ENCODE measurements around the gene FOXL3.

DNA sequence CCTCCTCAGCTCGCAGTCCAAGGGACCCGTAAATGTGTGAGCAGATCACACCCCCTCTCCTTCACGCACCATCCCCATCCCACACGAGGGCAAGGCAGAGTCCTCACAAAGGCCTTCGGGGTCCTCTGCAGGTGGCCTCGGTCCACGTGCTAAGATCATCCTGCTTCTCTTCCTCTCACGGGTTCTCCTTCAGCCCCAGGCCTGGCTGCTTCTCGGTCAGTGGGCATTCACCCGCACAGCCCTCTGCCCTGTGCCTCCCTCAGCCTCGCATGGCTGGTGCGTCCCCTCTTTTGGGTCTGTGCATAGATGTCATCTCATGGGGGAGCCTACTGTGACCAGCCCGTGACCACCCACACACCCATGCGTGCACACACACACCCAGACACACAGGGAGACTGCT lies 17.3 kb upstream of the FOXL3 start:
- TF ChIP-seq, protein P1, sequence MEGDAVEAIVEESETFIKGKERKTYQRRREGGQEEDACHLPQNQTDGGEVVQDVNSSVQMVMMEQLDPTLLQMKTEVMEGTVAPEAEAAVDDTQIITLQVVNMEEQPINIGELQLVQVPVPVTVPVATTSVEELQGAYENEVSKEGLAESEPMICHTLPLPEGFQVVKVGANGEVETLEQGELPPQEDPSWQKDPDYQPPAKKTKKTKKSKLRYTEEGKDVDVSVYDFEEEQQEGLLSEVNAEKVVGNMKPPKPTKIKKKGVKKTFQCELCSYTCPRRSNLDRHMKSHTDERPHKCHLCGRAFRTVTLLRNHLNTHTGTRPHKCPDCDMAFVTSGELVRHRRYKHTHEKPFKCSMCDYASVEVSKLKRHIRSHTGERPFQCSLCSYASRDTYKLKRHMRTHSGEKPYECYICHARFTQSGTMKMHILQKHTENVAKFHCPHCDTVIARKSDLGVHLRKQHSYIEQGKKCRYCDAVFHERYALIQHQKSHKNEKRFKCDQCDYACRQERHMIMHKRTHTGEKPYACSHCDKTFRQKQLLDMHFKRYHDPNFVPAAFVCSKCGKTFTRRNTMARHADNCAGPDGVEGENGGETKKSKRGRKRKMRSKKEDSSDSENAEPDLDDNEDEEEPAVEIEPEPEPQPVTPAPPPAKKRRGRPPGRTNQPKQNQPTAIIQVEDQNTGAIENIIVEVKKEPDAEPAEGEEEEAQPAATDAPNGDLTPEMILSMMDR (conservative IDR thresholded peaks at IDR 0.05), result no peak
- TF ChIP-seq EZH2 (IDR thresholded peaks at IDR 0.05; ENCODE audit: low read depth), result no peak

Data from PC-9 (cell line).